ENCODE results near the gene NR2F2.

The NR2F2 gene

DNA sequence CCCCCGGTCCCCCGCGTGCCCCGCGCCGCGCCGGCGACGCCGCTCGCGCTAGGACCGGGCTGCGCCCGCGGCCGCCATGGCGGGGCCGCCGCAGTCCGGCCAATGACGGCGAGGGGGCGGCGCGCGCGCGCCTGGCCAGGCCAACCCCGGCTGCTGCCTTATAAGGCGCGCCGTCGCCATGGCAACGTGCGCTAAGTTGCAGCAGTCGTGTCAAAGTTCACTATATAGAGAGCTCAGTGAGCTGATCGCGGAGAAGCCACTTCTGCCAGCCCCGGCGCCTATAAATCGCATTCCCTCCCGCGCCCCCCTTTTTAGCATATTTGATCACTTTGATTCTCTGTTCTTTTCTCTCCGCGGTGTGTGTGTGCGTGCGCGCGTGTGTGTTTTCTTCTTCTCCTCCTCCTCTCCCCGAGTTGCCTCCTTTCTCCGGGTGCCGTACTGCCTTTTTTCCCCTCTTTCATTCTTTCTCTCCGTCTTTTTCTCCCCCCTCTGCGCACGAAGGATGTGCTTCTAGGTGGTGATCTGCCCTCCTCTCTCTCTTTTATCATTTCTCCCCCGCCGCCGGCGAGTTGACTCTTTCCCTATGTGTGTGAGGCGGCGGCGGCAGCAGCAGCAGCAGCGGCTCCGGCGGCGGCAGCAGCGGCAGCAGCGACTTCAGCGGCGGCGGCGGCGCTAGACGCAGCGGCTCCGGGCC lies at the start of gene NR2F2:
Gene NR2F2 (plus strand): TSS at position 251 of the 694 bp plus-strand sequence. CDS start 1,406 bp downstream, outside the sequence.
- DNase-seq (ENCODE audit: low read depth), result no peak

DNA sequence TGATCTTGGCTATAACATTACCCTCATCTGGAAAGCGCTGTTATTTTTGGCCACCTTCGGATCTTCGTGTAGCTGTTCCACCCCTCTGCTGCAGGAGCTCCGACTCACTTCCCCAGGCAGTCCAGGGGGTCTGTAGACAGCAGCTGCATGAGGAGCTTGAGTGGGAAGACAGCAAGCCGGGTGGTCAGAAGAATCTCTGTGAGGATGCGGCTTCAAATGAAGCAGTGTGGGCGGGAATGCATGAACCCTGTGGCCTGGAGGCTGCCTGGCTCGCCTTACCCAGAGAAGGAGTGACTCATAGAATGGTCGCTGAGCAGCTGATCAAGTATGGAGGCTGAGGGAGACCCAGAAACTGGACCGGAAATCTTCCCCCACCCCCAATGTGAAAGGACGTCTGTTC lies 45.2 kb upstream of the NR2F2 start:
- DNase-seq (ENCODE audit: low read depth), result no peak

DNA sequence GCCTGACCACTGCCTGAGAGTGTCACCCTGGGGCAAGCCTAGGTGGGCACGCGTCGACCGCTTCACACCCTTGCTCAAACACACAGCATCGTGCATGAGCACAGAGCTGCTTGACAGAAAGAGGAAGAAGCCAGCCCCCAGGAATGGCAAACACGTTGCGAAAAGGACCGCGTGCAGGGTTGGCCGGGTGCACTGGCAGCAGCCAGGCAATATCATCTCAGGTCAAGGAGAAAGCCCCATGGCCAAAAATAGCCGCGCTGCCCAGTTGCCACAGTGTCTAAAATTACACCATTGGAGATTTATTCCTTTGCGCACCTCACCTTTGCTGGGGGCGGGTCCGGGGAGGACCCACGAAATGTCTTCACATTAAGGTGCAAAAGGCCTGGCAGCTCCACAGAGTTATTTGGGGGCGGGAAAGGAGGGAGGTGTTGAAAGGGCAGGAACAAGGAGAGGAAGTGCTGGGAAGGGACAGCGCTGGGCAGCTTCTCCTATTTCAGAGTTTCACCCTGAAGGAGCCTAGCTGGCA lies 44.7 kb upstream of the NR2F2 start:
- no peak for DNase-seq (ENCODE audit: low read depth)

DNA sequence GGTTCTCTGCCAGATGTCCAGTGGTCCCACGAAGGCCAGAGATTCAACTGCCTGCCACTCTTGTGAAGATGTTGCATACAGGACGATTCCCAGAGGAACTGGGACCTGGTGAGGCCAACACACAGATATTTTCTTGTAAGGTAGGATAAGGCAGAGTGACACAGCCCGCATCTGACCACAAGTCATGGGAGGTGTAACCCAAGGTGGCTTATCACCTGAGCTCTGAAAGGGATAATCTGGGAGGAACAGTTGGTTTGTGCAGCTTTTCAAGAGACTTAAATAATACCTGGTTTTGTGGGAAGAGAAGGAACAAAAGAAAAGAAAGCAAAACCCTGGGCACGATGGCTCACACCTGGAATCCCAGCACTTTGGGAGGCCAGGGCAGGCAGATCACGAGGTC lies 39.8 kb upstream of the NR2F2 start:
- DNase-seq (ENCODE audit: low read depth), result no peak

DNA sequence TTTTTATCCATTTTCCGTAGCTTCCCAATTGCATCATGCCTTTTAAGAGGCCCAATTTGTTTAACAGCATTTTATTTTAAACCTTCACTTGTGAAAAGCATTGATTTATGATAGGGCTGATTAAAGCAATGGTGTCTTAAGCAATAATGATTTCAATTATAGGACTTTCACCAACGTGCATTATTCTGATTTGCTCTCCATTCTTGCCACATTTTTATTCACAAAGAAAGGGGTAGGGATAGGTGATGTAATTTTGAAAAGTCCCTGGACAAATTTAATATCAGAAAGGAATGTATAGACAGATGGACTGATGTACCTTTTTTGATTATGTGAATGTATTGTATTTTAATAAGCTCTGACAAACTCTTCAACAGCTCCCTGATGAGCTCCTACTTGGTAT lies 37.9 kb upstream of the NR2F2 start:
- no peak for DNase-seq (ENCODE audit: low read depth)

DNA sequence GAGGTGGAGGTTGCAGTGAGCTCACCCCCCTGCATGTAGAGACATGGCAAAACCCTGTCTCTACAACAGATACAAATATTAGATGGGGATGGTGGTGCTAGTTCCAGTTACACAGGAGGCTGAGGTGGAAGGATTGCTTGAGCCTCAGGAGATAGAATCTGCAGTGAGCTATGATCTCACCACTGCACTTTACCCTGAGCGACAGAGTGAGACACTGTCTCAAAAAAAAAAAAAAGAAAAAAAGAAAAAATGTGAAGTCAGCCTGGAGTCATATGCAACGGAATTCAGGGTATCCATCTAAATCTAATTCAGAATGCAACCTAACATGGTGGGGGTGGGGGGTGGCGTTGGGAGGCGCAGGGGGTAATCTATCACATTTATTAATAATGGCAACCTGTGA lies 37.1 kb upstream of the NR2F2 start:
- no peak for DNase-seq (ENCODE audit: low read depth)

DNA sequence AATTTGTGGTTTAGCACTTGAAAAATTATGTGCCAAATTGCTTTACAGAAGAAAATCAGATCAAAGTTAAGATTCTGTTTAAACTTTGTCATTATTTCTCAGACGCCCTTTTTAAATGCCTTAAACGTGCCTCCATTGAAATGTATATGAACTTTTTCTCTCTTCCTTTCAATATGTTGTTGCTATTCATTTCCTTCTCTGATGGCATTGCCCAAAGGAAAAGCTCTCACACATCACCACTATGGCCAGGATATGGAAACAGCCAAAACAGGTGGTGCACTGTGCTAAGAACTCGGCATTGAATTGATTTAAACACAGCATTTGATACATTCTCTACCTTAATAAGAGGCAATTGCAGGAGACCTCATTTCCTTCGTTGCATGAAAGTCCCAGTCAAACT lies 35.7 kb upstream of the NR2F2 start:
- DNase-seq (ENCODE audit: low read depth), result no peak

DNA sequence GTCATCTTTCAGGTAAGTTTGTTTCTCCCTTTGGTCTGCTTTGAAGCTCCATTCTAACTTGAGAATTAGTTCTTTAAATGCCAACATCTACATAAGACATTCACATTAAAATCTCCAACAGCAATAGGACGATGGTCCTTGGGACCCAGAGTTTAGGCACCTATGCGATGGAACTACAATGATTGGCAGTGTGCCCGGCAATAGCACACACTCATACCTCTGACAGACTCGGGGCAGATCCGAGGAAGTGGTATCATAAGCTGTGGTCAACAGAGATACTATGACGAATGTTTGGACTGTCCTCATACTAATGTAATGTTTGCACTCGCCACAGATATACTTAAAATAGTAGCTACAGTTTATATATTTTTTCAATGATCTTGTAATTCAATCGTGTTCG lies 34.2 kb upstream of the NR2F2 start:
- DNase-seq (ENCODE audit: low read depth), result no peak

DNA sequence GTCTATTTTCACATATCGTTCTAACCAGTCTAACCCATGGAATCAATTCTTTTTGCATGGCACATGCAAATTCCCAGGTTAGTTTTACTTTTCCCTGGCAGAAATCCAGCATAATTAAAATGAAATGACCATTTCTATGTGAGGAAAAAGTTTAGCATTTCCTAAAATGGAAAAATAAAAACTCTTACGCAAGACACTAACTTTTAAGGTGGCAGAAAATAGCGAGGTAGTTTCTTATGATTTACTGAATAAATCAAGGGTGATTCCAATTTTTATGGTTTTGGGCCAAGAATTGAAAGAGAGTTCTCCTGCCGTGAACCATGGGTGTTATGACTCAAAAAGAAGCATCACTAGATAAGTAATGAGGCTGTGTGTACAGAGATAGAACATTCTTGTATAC lies 32.7 kb upstream of the NR2F2 start:
- DNase-seq (ENCODE audit: low read depth), result no peak

DNA sequence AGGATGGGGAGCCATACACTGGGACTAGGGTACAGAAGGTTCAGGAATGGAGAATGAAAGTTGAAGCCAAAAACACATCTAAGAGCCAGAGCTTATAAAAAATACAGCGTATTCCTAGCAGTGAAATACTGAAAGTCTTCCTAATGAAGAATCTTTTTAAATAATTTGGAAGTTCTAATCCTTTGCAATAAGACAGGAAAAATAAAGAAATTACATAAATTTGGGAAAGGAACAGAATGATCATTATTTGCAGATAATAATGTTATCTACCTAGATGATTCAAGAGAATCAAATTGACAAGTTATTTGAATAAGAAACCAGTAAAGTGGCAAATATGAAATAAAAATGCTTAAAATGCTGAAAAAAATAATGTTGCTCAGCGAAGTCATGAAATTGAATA lies 32.3 kb upstream of the NR2F2 start:
- no peak for DNase-seq (ENCODE audit: low read depth)

DNA sequence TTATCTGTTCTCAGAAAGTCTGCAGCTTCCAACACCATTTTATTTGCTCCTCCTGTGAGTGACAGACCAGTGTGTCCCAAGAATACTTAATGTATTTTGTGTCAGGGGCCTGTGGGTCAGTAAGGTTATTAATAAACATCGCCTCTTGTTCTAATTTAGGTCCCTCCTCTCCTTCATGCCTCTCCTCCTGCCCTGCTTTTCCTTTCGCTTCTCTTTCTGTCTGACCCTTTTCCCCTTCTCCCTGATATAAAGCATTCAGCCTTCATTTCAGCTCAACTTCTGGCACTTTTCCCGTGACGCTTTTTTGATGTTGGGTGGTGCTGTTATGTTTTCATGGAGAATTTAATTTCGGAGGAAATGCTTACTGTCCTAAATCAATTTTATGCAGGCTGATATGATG lies 29.7 kb upstream of the NR2F2 start:
- DNase-seq (ENCODE audit: low read depth), result no peak

DNA sequence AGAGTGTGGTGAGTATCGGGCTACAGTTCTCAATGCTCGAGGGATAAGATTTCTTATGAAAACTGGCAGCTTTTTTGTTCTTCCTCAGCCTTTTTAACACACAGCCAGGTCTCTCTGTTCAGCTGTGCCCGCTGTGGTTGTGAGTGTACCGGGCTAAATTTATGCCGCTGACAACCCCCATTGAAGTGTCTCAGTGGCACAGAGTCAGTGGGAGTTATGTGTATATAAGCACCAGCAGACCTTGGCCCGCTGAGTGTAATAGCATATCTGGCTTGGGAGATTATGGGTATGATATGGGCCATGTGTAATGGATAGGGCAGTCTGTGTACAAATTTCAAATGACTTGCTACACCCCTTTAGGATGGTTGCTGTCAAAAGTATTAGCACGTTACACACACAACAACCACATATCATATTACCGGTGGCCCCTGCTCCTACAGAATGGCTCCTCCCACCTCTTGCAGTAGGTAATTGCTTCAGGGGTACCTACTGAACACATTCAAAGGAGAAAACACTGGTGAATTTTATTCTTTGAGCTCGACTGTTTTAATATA lies 26.9 kb upstream of the NR2F2 start:
- no peak for DNase-seq (ENCODE audit: low read depth)

DNA sequence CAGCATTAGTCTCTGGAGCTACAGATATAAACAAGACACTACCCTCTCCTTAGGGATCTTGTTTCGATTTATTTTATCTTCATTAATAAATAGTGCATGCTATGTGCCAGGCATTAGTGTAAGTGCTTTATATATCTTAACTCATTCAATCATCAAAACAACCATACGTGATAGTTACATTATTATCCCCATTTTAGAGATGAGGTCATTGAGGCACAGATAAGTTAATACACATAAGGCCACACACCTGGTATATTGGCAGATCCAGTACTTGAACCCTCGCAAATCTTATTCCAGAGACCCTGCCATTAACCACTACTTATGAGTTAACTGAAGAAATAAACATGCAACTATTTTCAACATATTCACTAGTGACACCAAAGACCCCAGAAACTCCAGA lies 25.7 kb upstream of the NR2F2 start:
- DNase-seq (ENCODE audit: low read depth), result no peak

DNA sequence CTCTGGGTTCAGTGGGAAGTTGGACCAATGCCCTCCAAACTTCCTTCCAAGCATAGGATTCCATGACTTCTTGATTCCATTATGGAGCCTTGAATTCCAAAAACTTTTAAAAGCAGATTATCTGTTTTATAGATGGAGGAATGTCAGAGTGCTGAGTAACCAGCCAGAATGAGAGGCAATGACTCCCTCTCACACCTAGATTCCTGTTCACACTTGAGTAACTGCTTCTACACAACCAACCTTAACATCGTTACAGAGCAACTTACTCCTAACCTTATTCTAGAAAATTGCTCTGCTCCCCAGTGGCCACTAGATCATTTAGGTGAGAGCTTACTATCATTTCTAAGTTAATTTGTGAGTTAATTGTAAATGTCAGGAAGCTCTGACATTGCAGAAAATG lies 24.2 kb upstream of the NR2F2 start:
- no peak for DNase-seq (ENCODE audit: low read depth)

DNA sequence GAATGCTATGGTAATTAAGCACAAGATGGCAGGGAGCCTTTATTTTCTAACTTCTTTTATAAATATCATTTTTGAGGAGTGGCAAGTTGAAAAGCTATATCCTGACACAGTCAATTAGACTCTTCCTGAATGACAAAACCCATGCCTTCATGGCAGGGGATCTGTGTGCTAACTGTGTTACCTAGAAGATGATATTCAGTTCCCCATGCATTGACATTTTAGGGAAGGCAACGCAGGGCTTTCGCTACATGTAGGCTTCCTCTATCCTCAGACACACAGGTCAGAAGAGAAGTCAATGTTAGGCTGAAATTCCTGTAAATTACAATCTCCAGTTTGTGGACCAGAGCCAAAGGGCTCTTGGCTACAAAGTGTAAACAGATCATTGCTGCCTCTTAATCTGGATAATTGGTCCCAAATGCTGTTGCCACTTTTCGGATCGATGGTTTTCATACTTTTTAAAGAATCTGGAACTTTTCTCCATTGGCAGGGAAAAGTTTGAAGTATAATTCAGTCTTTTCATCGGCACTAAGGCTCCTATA lies 22.6 kb upstream of the NR2F2 start:
- DNase-seq (ENCODE audit: low read depth), result no peak

DNA sequence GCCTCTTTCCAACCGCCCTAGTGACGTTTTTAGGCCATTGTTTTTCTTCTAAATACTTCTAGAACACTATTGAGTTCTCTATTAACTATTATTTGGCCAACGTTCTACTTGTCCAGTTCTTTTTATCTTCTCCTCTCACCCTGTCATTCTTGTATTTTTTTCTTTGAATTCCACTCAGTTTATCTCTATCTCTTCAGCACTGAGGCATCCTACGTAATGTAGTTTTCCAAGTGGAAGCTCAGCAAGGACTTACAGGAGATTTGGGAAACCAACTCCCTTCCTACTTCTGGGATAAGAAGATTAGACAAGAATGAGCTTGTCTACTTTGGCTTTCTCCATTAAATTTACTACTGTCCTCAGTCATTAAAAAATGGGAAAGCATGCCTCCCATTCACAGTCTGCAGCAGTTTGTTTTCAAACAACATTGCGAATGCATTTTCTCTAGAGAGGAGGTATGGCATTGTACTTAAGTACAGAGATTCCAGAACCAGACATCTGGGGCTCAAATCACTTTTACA lies 21.3 kb upstream of the NR2F2 start:
- DNase-seq (ENCODE audit: low read depth), result no peak

DNA sequence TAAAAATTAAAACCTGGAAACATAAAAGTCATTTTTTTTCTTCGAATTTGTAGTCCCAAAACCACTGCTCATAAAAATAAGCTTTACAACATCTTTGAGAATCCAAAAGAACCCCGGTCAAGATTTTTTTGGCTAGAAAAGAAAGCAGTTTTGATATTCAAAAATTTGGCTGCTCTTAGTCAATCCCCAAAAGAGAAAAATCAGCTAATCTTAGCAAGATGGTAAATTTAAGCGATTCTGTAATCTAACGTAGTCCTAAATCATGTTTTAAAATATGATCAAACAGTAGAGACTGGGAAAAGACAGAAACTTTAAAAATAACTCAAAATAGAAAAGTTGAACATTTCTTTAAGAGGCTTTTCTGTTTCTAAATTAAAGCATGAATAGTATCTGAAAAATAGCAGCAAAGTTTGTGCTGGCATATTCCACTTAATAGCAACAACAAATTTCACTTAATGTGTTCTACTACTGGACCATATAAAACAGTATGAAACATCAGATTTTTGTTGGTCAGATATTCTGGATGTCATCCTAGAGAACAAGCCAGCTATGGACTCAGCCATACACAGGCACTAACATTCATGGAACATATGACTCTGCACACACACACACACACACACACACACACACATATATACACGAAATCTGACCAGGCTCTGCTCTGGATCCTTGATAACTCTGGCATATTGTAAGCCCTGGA lies 19.1 kb upstream of the NR2F2 start:
- DNase-seq (ENCODE audit: low read depth), result no peak

DNA sequence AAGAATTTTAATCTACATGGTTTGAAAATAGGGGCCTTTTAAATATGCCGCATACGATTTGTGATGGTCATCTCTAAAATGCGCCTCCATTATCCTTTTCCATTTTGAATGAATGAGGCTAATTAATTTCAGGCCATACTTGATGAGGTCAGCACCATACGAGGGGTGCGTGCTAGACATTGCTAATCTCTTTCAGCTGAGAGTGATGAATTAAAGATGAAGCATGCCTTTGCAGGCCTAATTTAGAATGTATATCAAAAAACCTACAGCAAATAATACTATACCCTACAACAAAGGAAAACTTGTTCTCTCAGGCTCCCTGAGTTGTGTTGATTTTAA lies 18.6 kb upstream of the NR2F2 start:
- no peak for DNase-seq (ENCODE audit: low read depth)

DNA sequence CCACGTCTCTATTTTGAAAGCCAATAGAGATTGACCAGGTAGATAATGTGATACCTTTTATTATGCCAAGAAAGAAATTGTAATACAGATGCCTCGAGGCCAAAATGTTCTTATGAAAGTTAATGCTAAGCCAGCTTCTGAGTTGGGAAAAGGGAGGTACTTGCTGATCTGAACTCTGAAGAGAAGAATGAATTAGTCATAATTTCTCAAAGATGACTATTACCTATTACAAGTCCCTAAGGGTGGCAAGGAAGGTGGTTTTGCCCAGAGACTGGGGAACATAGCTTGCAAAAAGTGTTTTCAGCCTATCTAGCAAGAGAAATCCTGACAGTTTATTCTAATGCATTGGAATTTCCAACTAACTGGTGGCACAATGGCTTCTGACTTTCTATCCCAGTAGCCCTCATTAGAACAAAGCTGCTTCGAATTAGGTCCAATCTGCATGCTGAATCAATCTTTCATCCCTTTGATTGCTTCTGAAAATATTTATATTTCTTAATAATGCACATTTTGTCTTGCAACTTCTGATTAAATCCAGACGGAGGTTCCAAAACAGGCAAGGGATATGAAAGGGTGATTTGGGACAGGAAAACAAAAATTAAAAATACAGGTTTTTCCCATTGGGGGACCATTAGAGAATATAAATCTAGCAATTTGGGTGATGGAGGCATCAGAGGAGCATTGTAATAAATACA lies 17.7 kb upstream of the NR2F2 start:
- DNase-seq (ENCODE audit: low read depth), result no peak

DNA sequence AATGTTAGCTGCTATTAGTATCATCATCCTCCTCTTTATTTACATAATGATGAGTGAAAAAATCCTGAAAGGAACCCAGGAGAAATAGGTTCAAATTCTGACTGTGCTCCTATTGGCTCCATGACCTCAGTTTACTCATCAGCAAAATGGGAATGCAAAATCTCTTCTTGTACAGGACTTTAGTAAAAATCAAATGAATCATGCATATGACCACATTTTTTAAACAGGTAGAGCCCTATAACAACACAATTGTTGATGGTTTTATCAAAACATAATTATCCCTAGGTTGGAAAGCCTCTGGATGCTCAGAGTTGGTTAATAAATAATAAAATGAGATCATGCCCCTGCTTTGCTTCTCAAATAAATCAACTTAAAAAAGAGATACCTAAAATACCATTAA lies 16.0 kb upstream of the NR2F2 start:
- DNase-seq (ENCODE audit: low read depth), result no peak

DNA sequence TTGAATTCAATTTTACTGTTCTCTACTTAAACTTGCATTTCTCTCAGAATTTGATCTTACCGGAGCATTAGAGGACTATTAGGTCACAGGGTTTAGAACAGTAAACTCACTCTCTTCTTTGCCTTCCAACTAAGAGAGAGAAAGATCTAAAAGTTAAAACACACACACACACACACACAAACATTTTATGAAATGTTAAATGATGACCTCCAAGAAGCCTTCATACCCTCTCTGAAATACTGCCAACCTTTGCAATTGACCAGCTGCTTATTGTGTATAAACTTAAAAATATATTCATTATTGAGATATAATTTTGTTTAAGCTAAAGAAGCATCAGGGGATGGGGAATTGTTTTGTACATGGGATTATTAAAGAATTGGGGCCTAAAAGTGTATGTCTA lies 15.5 kb upstream of the NR2F2 start:
- DNase-seq (ENCODE audit: low read depth), result no peak

DNA sequence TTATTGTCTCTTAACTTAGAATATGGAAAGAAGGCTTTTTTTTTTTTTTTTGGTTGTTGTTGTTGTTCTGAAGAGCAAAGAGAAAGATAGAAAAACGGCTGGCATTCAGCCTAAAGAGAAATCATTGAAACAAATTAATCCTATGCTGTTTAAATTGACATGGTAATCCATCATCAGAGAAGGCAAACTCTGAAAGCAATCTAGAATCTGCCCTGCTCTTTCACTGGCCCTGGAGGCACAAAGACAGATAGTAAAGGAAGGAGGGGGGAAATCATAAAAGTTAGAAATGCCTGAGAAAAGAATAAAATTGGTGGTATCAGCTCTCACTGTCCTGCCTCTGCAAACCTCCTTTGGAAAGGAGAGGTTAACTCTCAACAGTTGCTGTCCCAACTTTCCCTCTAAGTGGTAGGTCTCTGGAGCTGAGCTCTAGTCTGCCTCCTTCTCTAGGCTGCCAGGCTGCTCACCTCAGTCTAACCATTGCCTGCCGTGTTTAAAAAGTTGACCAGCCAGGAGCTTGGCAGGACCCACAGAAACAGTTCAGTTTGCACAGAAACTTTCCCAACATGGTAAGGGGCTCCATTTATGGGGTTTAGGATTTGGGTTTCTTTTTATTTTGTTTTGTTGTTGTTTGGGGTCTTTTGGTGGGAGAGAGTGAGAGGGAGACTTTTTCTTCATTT lies 13.4 kb upstream of the NR2F2 start:
- no peak for DNase-seq (ENCODE audit: low read depth)
